NCI-H2029 treated with DMSO at 0.1 percent for 48 hours (cell line): Measurements from ENCODE around the gene NKIRAS2.

ENCODE experiments used
- DNase-seq: peaks from one replicate; lab custom pipeline; 2025; lab: John Stamatoyannopoulos, UW

Gene NKIRAS2

DNA sequence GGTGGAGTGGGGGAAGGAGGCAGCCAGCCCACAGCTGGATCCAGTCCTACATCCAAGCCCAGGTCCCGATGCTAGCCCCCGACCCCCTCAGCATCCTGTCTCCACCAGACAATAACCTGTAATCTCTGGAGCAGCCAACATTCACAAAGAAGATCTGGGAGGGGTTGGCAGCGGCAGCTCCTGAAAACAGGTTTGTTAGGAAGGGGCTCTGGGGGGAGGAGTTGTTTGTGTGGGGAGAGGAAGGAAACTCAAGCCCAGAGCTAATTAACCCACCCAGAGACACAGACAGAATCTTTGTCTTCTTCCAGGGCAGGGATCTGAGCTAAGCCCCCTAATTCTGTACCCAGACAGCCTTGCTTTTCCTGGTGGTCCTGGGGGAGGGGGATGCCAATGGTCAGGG lies 35.1 kb downstream of the NKIRAS2 start:
- DNase-seq, result no peak

DNA sequence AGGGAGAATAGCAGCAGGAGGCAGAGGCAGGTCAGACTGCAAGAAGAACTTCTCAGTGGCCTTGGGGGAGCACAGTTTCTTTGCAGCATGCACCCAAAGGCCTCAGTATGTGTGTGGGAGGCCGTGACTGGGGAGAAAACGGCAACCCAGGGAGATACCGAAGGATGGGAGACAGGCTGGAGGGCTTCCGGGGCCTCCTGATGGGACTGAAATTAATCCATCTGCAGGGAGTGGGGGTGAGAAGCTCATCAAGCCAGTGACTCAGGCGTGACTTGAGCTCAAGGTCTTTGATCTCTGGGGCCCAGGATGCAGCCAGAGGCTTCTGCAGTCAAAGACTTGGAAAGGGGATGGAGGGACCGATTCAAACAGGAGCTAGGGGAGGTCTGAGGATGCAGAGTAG lies 35.6 kb downstream of the NKIRAS2 start:
- no peak for DNase-seq

DNA sequence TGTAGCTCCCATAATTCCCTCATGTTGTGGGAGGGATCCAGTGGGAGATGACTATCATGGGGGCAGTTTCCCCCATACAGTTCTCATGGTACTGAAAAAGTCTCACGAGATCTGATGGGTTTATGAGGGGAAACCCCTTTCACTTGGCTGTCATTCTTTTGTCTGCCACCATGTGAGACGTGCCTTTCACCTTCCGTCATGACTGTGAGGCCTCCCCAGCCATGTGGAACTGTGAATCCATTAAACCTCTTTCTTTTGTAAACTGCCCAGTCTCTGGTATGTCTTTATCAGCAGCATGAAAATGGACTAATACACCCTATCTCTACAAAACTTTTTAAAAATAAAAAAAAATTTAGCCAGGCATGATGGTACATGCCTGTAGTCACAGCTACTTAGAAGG lies 36.7 kb downstream of the NKIRAS2 start:
- no peak for DNase-seq

DNA sequence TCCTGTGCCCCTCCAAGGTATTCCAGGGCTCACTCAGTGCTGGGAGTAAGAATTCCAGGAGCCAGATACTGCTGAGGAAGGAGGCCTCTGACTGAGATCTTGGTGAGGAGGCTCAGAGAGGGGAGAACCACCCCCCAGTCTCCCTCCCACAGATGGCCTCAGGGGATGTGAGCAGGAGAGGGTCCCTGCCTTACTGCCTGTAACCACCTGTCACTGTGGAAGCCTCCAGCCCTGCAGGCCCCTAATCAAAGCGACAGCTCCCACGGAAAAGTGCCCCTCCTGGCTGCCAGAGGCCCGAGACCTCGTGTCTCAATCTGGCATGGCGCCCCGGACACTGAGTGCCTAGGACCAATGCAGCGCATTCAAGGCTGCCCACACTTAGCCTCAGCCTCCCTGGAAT lies 38.2 kb downstream of the NKIRAS2 start:
- no peak for DNase-seq

DNA sequence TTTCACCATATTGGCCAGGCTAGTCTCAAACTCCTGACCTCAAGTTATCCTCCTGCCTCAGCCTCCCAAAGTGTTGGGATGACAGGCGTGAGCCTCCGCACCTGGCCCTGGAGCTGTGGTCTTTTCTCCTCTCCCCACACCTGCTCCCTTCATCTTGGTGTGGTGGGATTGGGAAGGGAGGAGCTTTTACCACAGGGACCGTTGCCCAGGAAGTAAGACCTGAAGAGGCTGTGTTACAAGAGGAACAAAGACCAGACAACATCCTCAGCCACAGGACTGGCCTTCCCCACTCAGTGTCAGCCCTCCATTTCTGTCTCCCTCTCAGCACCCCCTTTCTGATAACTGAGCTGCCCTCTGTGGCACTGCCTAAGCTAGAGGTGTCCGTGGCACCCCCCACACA lies 39.9 kb downstream of the NKIRAS2 start:
- DNase-seq, result no peak

DNA sequence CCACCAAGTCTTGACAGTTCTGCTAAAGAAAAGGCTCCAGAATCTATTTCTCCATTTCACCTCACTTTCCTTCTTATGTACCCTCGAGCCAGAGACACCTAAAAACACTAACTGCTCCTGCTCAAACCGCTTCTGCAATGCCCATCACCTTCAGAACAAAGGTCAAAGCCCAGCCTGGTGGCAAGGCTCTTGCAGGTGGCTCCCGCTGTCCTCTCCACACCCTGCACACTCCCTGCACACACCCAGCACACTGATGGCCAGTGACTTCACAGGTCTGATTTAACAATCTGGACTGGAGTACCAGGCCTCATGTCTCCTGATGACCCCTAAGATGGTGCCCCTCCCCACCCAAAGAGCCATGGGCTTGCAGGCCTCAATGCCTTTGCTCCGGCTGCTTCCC lies 40.3 kb downstream of the NKIRAS2 start:
- DNase-seq, result no peak

DNA sequence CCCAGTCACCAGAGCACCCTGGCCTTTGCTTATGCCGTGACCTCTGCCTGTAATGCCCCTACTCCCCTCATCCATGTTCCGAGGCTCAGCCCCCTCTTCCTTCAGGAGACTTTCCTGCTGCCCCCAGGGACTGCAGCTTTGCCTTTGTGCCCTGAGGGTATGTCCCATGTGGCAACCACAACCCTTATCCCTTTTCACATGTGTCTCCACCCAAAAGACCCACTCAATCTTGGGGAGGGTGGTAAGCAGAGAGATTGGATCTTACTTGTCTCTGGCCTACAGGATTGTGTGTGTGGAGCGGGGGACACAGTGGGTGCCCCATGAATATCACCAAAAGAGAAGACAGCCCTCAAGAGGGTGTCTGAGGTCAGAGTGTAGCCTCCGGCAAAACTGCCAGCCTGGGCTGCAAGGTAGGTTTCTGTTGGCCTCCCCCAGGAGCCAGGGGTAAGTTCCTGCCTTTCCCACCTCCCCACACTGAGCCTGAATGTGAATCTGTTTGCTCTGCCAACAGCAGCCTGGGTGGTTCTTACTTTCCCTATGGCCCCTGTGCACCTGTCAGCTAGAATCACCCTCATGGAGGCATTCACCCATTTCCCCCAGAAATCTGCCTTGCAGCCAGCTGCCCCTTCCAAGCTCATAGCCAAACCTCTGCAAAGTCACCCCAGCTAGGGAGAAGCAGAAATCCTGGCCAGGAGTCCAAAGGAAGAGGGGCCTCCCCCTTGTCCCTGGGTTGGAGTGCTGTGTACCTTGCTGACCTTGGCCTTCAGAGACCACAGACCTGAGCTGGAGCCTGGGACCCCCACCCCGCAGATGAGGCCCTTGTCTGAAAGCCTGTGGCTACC lies 42.0 kb downstream of the NKIRAS2 start:
- no peak for DNase-seq

DNA sequence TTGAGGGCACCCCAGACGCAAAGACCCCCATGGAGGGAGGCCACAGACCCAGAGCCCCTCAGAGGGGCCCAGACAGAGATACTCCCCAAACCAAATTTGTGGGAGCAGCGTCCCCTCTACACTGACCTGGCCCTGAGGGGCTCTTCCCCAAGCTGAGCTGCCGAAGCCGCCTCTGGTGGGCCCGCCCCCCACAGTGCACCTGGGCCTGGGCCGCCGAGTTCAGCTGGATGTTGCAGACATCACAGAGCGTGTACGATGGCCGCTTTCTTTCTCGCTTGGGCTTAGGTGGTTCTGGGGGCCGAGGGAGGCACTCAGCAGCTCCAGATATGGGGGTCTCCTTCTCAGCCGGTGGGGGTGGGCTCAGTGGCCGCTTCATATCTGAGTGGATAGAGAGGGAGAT lies 42.8 kb downstream of the NKIRAS2 start:
- DNase-seq, result no peak

DNA sequence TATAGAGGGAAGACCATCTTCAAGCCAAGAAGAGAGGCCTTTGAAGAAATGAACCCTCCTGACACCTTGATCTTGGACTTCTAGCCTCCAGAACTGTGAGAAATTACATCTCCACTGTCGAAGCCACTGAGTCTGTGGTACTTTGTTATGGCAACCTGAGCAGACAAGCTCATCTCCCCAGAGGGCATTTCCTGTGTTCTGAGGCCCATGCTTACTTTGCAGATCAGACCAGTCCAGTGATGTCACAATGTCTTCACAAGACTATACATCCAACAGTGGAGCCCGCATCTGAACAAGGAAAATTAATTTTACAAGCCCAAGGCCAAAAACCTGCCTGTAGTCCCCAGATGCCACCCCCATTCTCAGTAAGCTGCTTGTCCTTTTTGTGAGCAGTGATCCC lies 45.3 kb downstream of the NKIRAS2 start:
- no peak for DNase-seq

DNA sequence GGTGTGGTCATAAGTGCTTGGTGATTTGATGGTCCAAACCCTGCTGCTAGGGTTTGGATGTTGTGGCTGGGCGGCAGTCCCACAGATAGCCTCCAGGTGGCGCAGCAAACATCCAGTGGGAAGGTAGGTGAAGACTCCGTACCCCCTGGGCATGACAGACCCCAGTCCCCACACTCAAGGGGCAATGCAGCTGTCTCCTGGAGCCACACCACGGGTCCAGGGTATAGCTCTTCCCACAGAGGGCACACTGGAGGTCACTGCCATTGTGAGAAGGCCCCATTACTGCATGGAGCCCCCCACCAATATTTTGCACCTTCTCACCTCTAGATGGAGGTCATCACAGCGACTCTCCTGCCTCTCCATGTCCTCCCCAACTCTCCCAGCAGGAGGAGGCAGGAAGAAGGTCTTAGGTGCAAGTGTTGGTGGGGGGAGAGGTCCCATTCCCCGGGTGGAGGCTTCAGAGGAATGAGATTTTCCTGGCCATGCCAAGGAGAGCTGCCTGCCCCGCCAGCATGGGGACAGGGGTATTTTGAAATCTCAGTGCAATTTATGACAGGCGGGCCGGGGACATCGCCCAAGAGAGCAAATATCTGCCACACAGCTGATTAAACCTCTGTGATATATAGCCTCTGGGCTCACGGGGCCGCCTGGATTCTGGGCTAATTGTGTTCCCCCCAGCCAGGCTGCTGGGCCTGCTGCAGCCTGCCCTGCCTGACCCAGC lies 47.6 kb downstream of the NKIRAS2 start:
- DNase-seq, result no peak

DNA sequence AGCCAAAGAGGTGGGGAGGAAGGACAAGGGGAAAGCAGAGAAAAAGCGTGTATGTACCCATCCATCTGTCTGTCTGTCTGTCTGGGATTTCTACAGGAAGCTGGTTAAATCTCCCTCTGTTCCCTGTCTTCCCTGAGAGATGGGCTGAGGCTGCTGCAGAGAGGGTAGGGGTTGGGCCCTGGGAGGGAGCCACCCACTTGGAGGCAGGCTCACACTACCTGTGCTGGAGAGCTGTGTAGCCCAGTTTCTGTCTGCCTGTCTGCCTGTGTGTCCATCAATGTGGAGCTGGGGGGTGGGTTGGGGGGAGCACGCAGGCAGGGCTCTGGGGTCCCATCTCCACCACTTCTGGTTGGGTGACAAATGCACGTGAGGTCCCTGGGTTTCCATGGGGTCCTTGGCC lies 49.1 kb downstream of the NKIRAS2 start:
- no peak for DNase-seq

DNA sequence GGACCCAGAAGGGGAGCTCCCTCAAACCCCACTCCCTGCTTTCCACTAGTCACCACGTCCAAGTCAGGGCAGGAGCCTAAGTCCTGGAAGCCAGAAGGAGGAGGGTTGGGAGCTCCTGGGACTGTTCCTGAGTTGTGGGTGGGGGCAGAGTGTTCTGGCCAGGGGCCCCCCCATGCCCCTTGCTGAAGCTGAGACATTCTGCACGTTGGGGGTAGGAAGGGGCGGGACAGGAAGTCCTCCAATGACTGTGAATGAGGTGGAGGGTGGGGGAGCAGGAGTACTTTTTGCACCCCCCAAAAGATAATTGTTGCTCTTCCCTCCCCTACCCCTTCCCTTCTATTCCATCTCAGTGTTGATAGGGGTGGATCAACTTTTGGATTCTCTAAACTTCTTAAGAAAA lies 51.9 kb downstream of the NKIRAS2 start:
- DNase-seq, result no peak

DNA sequence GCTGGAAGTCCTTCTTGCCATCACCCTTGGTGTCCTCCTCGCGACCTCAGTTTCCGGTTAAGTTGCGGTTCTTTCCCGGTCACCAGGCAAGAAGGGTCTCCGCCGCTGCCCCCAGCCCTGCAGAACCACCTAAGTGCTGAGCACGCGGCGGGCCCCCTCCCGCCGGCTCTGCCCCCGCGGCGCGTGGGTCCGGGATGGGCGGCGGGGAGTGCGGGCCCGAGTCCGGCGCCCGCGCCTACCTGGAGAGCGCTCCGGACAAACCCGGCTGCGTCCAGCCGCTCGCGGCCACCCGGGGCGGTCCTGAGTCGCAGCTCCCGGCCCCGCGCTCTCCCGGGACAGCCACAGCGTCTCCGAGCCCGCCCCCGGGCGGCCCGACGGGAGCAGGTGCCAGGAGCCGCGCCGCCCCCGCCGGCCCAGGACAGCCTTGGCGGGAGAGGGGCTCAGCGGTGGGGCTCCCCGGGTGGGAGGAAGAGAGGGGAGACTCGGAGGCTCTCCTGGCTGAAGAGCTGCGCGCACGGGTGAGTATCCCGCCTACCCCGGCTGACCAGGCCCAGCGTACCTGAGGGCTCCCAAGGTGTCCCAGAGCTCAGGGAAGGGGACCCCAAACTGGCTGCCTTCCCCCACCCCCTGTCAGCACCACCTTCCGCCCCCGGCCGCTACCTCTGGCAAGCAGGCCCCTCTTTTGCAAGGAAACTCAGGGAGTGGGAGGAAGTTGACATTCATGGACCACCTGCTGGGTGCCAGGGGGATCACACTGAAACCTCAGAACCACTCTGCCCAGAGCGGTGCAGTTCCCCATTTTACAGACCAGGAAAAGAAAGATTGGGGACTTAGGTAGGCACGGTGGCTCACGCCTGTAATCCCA lies 52.7 kb downstream of the NKIRAS2 start:
- no peak for DNase-seq
